H1 (cell line): Measurements from ENCODE around the gene C4B. TPM values are rescaled to one million over a fixed set of nuclear protein-coding genes. Genes with fewer than 3 reads are reported as not detected.
"Not testable (repeated sequence)": the region's sequence is repeated elsewhere in the genome, so short reads cannot be mapped to it uniquely, and the experiment has no call there.

Source experiments
- CTCF ChIA-PET: fragments of 300-600 bp; sonication (Branson Sonifier 250); formaldehyde crosslinking; loops from one replicate; lab custom pipeline; 2021; ENCODE audit not compliant: partially characterized antibody; lab: Charles Lee
- POLR2A ChIA-PET: fragments of 300-600 bp; sonication (Branson Sonifier 250); formaldehyde crosslinking; loops from one replicate; lab custom pipeline; 2021; ENCODE audit warnings: inconsistent platforms; ENCODE audit not compliant: partially characterized antibody; lab: Charles Lee
- DNase-seq, 2 experiments: peaks; one replicate each; pipeline versions ENCODE4 v3.0.0 to v3.0.0-alpha.2; 2010 to 2022; ENCODE audit warnings: low spot score in 2 of 2, low read depth in 1 of 2, mixed read lengths in 1 of 2
- FAIRE-seq: peaks from 2 replicates; lab custom pipeline; 2011; peaks lifted over from hg19 to GRCh38; lab: Jason Lieb, UNC
- H2AFZ ChIP-seq: 2 replicates; pipeline ENCODE4 v1.8.1; 2012; ENCODE audit warnings: low read length, inconsistent platforms
- H2AK5ac ChIP-seq: 2 replicates; pipeline ENCODE4 v1.6.1; 2013; ENCODE audit warnings: low read depth, low read length
- H2BK120ac ChIP-seq: replicated peaks from 2 replicates; pipeline ENCODE3; 2013; ENCODE audit warnings: low read depth, low read length, inconsistent platforms
- H2BK12ac ChIP-seq: 2 replicates; pipeline ENCODE4 v1.6.1; 2013; ENCODE audit warnings: low read depth, low read length
- H2BK15ac ChIP-seq: 2 replicates; pipeline ENCODE4 v1.6.1; 2013; ENCODE audit warnings: low read length
- H2BK20ac ChIP-seq: 2 replicates; pipeline ENCODE4 v1.6.1; 2013; ENCODE audit warnings: low read length
- H2BK5ac ChIP-seq: 2 replicates; pipeline ENCODE4 v1.6.1; 2013; ENCODE audit warnings: low read depth, low read length
- H3K14ac ChIP-seq: 2 replicates; pipeline ENCODE4 v1.6.1; 2013; ENCODE audit warnings: inconsistent platforms; ENCODE audit not compliant: insufficient read length
- H3K18ac ChIP-seq: 2 replicates; pipeline ENCODE4 v1.6.1; 2013; ENCODE audit warnings: low read length; ENCODE audit errors: extremely low read depth
- H3K23ac ChIP-seq: 2 replicates; pipeline ENCODE4 v1.6.1; 2013; ENCODE audit warnings: inconsistent platforms; ENCODE audit not compliant: insufficient read length
- H3K23me2 ChIP-seq: 2 replicates; pipeline ENCODE4 v1.6.1; 2013; ENCODE audit warnings: low read depth, low read length
- H3K27ac ChIP-seq: 2 replicates; pipeline ENCODE4 v1.6.1; 2011; ENCODE audit warnings: low read depth, low read length, inconsistent platforms
- H3K27me3 ChIP-seq, 4 experiments: replicated peaks in 1 of 4; 1 replicate in 1 of 4; 2 replicates in 3 of 4; pipeline versions ENCODE4 v1.6.1 to v1.8.1; 2011 to 2013; ENCODE audit warnings: low read length in 3 of 4, mild to moderate bottlenecking in 3 of 4, inconsistent platforms in 2 of 4, mixed read lengths in 2 of 4, moderate library complexity in 1 of 4; ENCODE audit not compliant: control insufficient read depth in 3 of 4, insufficient read depth in 3 of 4; ENCODE audit errors: extremely low read depth in 1 of 4
- H3K36me3 ChIP-seq, 4 experiments: 2 replicates each; pipeline versions ENCODE4 v1.6.1 to v1.8.1; 2011 to 2013; ENCODE audit warnings: mild to moderate bottlenecking in 4 of 4, low read length in 3 of 4, moderate library complexity in 2 of 4, control low read depth in 1 of 4, inconsistent platforms in 1 of 4; ENCODE audit not compliant: insufficient read depth in 4 of 4, control insufficient read depth in 2 of 4
- H3K4ac ChIP-seq: replicated peaks from 2 replicates; pipeline ENCODE3; 2013; ENCODE audit warnings: low read length, low read depth, mixed read lengths, inconsistent platforms; ENCODE audit not compliant: insufficient read length
- H3K4me1 ChIP-seq, 4 experiments: replicated peaks in 1 of 4; 1 replicate in 1 of 4; 2 replicates in 3 of 4; pipeline versions ENCODE4 v1.6.1 to v1.8.1; 2011 to 2013; ENCODE audit warnings: low read length in 3 of 4, inconsistent platforms in 2 of 4, mixed read lengths in 1 of 4; ENCODE audit not compliant: insufficient read depth in 4 of 4, control insufficient read depth in 3 of 4
- H3K4me2 ChIP-seq, 2 experiments: 2 replicates each; pipeline versions ENCODE4 v1.6.1 to v1.8.1; 2011 to 2013; ENCODE audit warnings: low read depth in 2 of 2, low read length in 2 of 2, control low read depth in 1 of 2, inconsistent platforms in 1 of 2, mild to moderate bottlenecking in 1 of 2; ENCODE audit not compliant: insufficient read depth in 1 of 2
- H3K4me3 ChIP-seq, 4 experiments: fragments of 200-600, 300-600 bp in 1 of 4; sonication (generic), shearing (Covaris generic), sonication (Bioruptor Twin) in 1 of 4; 2 replicates each; pipeline versions ENCODE4 v1.5.1 to v1.8.1; 2011 to 2016; ENCODE audit warnings: low read length in 4 of 4, low read depth in 3 of 4, control low read depth in 2 of 4, inconsistent platforms in 2 of 4, mild to moderate bottlenecking in 2 of 4, mixed read lengths in 1 of 4, moderate library complexity in 1 of 4; ENCODE audit not compliant: insufficient read depth in 2 of 4; ENCODE audit errors: extremely low read depth in 1 of 4
- H3K56ac ChIP-seq: replicated peaks from 2 replicates; pipeline ENCODE3; 2013; ENCODE audit warnings: low read depth, mild to moderate bottlenecking, mixed read lengths, low read length, inconsistent platforms; ENCODE audit not compliant: insufficient read length
- H3K79me1 ChIP-seq: 2 replicates; pipeline ENCODE4 v1.6.1; 2013; ENCODE audit warnings: low read depth, low read length, control low read depth
- H3K79me2 ChIP-seq, 2 experiments: 2 replicates each; pipeline versions ENCODE4 v1.6.1 to v1.8.1; 2012 to 2013; ENCODE audit warnings: low read length in 2 of 2, mild to moderate bottlenecking in 2 of 2, inconsistent platforms in 1 of 2; ENCODE audit not compliant: insufficient read depth in 2 of 2, control insufficient read depth in 1 of 2
- H3K9ac ChIP-seq, 4 experiments: replicated peaks in 1 of 4; 1 replicate in 1 of 4; 2 replicates in 3 of 4; pipeline versions ENCODE4 v1.6.1 to v1.8.1; 2011 to 2013; ENCODE audit warnings: low read depth in 3 of 4, low read length in 3 of 4, control low read depth in 2 of 4, mild to moderate bottlenecking in 2 of 4, moderate library complexity in 2 of 4, inconsistent platforms in 1 of 4; ENCODE audit errors: extremely low read depth in 1 of 4
- H3K9me3 ChIP-seq, 2 experiments: 2 replicates each; pipeline versions ENCODE4 v1.6.1 to v1.8.1; 2012 to 2013; ENCODE audit warnings: mild to moderate bottlenecking in 2 of 2, moderate library complexity in 2 of 2, control low read depth in 1 of 2, inconsistent platforms in 1 of 2, low read depth in 1 of 2, low read length in 1 of 2, mixed read lengths in 1 of 2; ENCODE audit not compliant: insufficient read depth in 2 of 2
- H4K20me1 ChIP-seq, 2 experiments: replicated peaks in 1 of 2; 2 replicates each; pipeline versions ENCODE3 to v1.8.1; 2011 to 2013; ENCODE audit warnings: inconsistent platforms in 2 of 2, low read length in 2 of 2, mild to moderate bottlenecking in 1 of 2; ENCODE audit not compliant: insufficient read depth in 2 of 2, control insufficient read depth in 1 of 2
- H4K5ac ChIP-seq: 2 replicates; pipeline ENCODE4 v1.6.1; 2013; ENCODE audit warnings: low read length, low read depth, mixed read lengths, inconsistent platforms; ENCODE audit not compliant: insufficient read length
- H4K8ac ChIP-seq: 2 replicates; pipeline ENCODE4 v1.8.0; 2013; ENCODE audit warnings: mild to moderate bottlenecking, moderate library complexity, low read length, inconsistent platforms; ENCODE audit not compliant: insufficient read depth; ENCODE audit errors: extremely low read depth
- H4K91ac ChIP-seq: replicated peaks from 2 replicates; pipeline ENCODE3; 2013; ENCODE audit warnings: low read length, mixed read lengths, inconsistent platforms; ENCODE audit not compliant: insufficient read length
- WGBS, 2 experiments: shearing (Covaris generic) in 1 of 2; methylation state at CpG; one replicate each; pipeline versions ENCODE4 v1.1.6 to v1.1.7; 2013 to 2015; ENCODE audit warnings: low lambda C conversion rate in 2 of 2, mixed read lengths in 2 of 2, inconsistent platforms in 1 of 2, low coverage in 1 of 2, missing lambda C conversion rate in 1 of 2; ENCODE audit not compliant: insufficient replicate concordance in 2 of 2, insufficient coverage in 1 of 2, insufficient read length in 1 of 2; ENCODE audit errors: extremely low coverage in 1 of 2, missing lambda C conversion rate in 1 of 2; 5-methylcytosine and 5-hydroxymethylcytosine counted together
- polyA plus RNA-seq, 7 experiments: library from polyadenylated mRNA; depleted of rRNA in 3 of 7; stranded (reverse) in 5 of 7; unstranded in 2 of 7; fragments of >200 nt in 5 of 7; fragments of 200-250 nt in 2 of 7; gene quantifications; 1 replicate in 5 of 7; 2 replicates in 1 of 7; 4 replicates in 1 of 7; pipeline versions ENCODE4 v1.2.1 to v1.2.3, GENCODE V29; 2011 to 2013; ENCODE audit warnings: missing spikeins in 2 of 7, mixed read lengths in 2 of 7
- total RNA-seq: library from RNA; stranded (reverse); fragmentation: NEBNext Ultra II Directional; extraction: Animal tissue kit (Norgen Biotek cat#: 25700); gene quantifications from 2 replicates; pipeline ENCODE4 v1.2.1, GENCODE V29; 2021

C4B gene
- total and polyA plus RNA-seq, 2 of the 8 experiments (the other 6 are each of a cell fraction or from before 2014, with no cell fraction given) = 0.74 to 3.5 TPM

DNA sequence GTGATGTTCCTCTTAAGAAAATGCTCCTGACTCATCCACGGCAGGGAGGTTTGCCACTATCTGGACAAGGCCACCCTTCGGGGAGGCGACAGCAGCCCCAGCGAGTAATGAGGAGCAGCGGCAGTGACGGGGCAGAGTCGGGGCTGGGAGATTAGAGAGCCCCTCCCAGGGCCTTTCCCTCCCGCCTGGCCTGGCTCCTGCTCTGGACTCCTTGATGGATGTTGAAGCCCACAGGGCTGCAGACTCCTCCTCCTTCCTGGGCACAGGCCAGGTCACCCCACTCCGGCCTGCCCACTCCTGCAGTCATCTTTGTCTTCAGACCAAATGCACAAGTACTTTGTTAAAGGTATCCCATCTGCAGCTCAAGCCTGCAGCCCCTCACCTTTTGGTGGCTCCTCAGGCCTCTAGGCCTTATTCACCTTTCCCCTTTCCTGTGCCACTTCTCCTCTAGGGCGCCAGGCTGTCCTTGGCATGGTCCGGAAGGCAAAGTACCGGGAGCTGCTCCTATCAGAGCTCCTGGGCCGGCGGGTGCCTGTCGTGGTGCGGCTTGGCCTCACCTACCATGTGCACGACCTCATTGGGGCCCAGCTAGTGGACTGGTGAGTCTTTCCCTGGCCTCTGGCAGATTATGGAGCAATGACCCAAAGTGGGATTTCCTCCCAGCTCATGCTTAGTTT, 1.5 kb upstream of the C4B start:
- H3K4me1 ChIP-seq, H4K8ac ChIP-seq, H3K9me3 ChIP-seq, H2BK15ac ChIP-seq, CTCF ChIA-PET, H3K27ac ChIP-seq, H3K4me2 ChIP-seq, H4K20me1 ChIP-seq, H3K23ac ChIP-seq, POLR2A ChIA-PET, H3K9ac ChIP-seq, H4K5ac ChIP-seq, H3K56ac ChIP-seq, H2BK120ac ChIP-seq, H4K91ac ChIP-seq, H2AFZ ChIP-seq, H2AK5ac ChIP-seq, H3K36me3 ChIP-seq, H3K27me3 ChIP-seq, H3K14ac ChIP-seq, H3K79me2 ChIP-seq, FAIRE-seq, H3K4ac ChIP-seq, H3K18ac ChIP-seq, H2BK5ac ChIP-seq, H3K23me2 ChIP-seq, H2BK20ac ChIP-seq, H2BK12ac ChIP-seq, H3K79me1 ChIP-seq, H3K4me3 ChIP-seq: not testable (repeated sequence)
- DNase-seq = peak in 1 of 2 experiments; percentile 20
- WGBS, 2 experiments = no CpG with 5 or more reads among the region's 17 CpGs

DNA sequence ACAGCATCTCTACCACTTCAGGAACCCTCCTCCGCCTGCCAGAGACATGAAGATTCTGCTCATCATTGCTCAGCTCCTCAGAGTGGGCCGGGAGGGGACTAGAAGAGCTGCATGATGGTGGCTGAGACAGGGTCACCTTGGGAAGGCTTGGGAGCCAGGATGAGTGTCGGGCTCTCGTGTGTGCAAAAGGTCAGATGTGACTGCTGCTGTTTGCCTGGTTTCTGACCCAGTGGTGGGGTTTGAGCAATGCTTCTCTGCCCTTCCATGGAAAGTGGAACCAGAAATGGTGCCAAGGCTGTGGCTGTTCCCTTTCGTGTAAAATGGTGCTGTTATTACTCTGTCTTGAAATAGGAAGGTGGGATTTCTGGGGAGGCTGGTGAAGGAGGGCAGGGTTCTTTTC, 857 bp upstream of the C4B start:
- not testable (repeated sequence) for H2BK20ac ChIP-seq, H2AFZ ChIP-seq

More for the DNA sequence above, 857 bp upstream of the C4B start:
- H4K91ac ChIP-seq, H3K4me2 ChIP-seq, H2BK12ac ChIP-seq, H2AK5ac ChIP-seq, H2BK5ac ChIP-seq, H3K4me3 ChIP-seq, H3K56ac ChIP-seq, H3K18ac ChIP-seq, H3K36me3 ChIP-seq, H4K8ac ChIP-seq, H2BK120ac ChIP-seq, CTCF ChIA-PET, H3K4me1 ChIP-seq, H3K14ac ChIP-seq, H3K79me1 ChIP-seq, H3K9ac ChIP-seq, H2BK15ac ChIP-seq, H4K20me1 ChIP-seq, H3K23me2 ChIP-seq, H3K23ac ChIP-seq, H3K27ac ChIP-seq, FAIRE-seq, H3K79me2 ChIP-seq, POLR2A ChIA-PET, DNase-seq, H3K9me3 ChIP-seq, H4K5ac ChIP-seq, H3K4ac ChIP-seq, H3K27me3 ChIP-seq: not testable (repeated sequence)
- WGBS, 2 experiments = no CpG with 5 or more reads among the region's 5 CpGs
